ENCODE results near the gene NDUFB3.

NDUFB3 gene

GRCh38 chr2:201128933-201129505 lies 57.2 kb downstream of the NDUFB3 start:
- no peak for DNase-seq (ENCODE audit: low read depth)

GRCh38 chr2:201130524-201131186 lies 58.9 kb downstream of the NDUFB3 start:
- no peak for DNase-seq (ENCODE audit: low read depth)

GRCh38 chr2:201132518-201132917 lies 60.7 kb downstream of the NDUFB3 start:
- DNase-seq (ENCODE audit: low read depth) = no peak

All from activated T-helper 9 cell treated with anti-CD3 and anti-CD28 coated beads, Interleukin-2, amount 50 U/mL, for 16 hours (primary cell).